Measurements from ENCODE around the gene ST8SIA3. TPM values are rescaled to one million over a fixed set of nuclear protein-coding genes. Genes with fewer than 3 reads are reported as not detected.
A peak's percentile ranks its signal among the peaks of the same experiment; 100 is the strongest.

The ST8SIA3 gene
- total RNA-seq, 1 donor from 2014 or later: not detected

DNA sequence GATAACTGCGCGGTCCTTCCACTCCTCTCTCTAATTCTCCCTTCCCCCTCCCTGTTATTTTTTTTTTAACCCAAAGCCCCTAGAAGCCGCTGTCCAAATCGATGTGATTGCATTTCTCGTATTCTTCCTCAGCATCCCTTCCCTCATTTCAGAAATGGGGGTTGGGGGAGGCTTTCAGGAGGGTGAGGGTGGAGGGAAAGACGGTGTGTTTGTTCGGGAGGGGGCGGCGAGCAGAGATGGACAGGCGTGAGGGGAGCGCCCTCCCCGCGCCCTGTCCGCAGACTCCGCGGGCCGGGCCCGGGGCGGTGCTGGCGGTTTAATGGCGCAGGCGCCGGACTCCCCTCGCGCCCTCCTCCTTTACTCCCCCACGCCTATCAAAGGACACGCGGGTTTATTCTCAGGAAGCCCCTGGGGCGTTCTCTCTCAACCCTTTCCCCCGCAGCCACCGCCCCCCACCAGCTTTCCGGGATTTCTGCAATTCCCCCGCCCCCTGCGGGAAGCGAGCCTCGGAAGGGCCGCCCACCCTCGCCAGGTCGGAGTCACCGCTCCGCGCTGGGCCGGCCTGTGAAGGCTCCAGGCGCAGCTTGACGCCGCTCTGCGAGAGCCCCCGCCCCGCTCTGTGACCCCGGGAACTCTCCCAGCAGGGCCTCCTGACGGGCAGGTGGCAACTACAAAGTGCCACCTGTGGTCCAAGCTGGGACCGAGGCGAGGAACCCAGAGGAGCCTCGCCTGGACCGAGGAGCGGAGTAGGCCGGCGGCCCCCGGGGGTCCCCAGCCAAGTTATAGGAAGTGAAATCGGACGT lies 981 bp downstream of the ST8SIA3 start:
- no peak overlapping the region for H3K4me3 ChIP-seq
- peak; percentile 9 for ATAC-seq
- H3K27me3 ChIP-seq: peaks cover 64% of the 10 kb centered on the region
- no peak for DNase-seq
- TF ChIP-seq, protein P1, sequence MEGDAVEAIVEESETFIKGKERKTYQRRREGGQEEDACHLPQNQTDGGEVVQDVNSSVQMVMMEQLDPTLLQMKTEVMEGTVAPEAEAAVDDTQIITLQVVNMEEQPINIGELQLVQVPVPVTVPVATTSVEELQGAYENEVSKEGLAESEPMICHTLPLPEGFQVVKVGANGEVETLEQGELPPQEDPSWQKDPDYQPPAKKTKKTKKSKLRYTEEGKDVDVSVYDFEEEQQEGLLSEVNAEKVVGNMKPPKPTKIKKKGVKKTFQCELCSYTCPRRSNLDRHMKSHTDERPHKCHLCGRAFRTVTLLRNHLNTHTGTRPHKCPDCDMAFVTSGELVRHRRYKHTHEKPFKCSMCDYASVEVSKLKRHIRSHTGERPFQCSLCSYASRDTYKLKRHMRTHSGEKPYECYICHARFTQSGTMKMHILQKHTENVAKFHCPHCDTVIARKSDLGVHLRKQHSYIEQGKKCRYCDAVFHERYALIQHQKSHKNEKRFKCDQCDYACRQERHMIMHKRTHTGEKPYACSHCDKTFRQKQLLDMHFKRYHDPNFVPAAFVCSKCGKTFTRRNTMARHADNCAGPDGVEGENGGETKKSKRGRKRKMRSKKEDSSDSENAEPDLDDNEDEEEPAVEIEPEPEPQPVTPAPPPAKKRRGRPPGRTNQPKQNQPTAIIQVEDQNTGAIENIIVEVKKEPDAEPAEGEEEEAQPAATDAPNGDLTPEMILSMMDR (IDR thresholded peaks at IDR 0.05): no peak
- intact Hi-C loops (cut with DNase I): no loop called here
- no peaks in the 10 kb centered on the region for H3K4me1 ChIP-seq
- no peak overlapping the region for H3K27ac ChIP-seq
- no peaks in the 10 kb centered on the region for H3K9me3 ChIP-seq
- H3K36me3 ChIP-seq: no peaks in the 10 kb centered on the region

GRCh38 chr18:57353940-57354461 lies 1.6 kb downstream of the ST8SIA3 start:
- DNase-seq: no peak
- TF ChIP-seq, protein P1 (IDR thresholded peaks at IDR 0.05): no peak
- peak; percentile 66 for ATAC-seq
- Histone ChIP-seq H3K36me3 (no peaks in the 10 kb centered on the region), H3K9me3 (no peaks in the 10 kb centered on the region), H3K4me1 (no peaks in the 10 kb centered on the region), H3K27me3 (peaks cover 65% of the 10 kb centered on the region), H3K27ac (no peak overlapping the region), H3K4me3 (no peak overlapping the region)
- intact Hi-C loops (cut with DNase I): no loop called here

GRCh38 chr18:57359433-57359832 lies 7.1 kb downstream of the ST8SIA3 start:
- no peak for DNase-seq

DNA sequence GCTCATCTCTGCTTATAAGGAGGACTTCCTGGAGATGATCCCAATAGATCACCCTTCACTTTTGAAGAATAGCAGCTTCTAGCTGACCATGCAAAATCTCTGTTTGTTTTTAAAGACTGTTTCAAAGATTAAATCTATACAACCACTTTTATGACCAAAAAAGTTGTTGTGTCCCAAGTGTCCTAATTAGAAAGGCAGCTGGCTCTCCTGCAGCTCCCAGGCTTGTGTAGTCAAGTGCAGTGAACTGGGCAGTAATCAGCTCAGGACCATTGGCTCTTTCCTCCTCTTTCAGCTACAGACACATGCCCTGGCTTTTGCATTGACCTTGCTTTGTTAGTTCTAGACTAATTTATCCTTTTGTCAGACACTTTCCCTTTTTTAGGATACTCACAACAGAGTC lies 10.4 kb downstream of the ST8SIA3 start:
- H3K27me3 ChIP-seq: peaks cover 7% of the 10 kb centered on the region
- intact Hi-C loops (cut with DNase I): no loop called here

More at GRCh38 chr18:57359433-57359832, 7.1 kb downstream of the ST8SIA3 start:
- Histone ChIP-seq H3K36me3 (no peaks in the 10 kb centered on the region), H3K27ac (no peak overlapping the region), H3K9me3 (no peaks in the 10 kb centered on the region), H3K4me3 (no peak overlapping the region), H3K27me3 (peaks cover 23% of the 10 kb centered on the region), H3K4me1 (no peaks in the 10 kb centered on the region)
- intact Hi-C loops (cut with DNase I): no loop called here
- TF ChIP-seq, protein P1 (IDR thresholded peaks at IDR 0.05): no peak
- ATAC-seq: no peak

GRCh38 chr18:57364460-57364859 lies 12.1 kb downstream of the ST8SIA3 start:
- Histone ChIP-seq H3K4me3 (no peak overlapping the region), H3K36me3 (no peaks in the 10 kb centered on the region), H3K27ac (no peak overlapping the region), H3K27me3 (no peaks in the 10 kb centered on the region), H3K4me1 (no peaks in the 10 kb centered on the region), H3K9me3 (no peaks in the 10 kb centered on the region)
- no peak for ATAC-seq
- no peak for DNase-seq
- TF ChIP-seq, protein P1 (IDR thresholded peaks at IDR 0.05): no peak
- intact Hi-C loops (cut with DNase I): no loop called here

More for the DNA sequence above, 10.4 kb downstream of the ST8SIA3 start:
- H3K27ac ChIP-seq: no peak overlapping the region
- TF ChIP-seq, protein P1 (IDR thresholded peaks at IDR 0.05): no peak
- DNase-seq (no peak), ATAC-seq (no peak)
- H3K4me1 ChIP-seq: no peaks in the 10 kb centered on the region
- no peaks in the 10 kb centered on the region for H3K9me3 ChIP-seq
- H3K36me3 ChIP-seq: no peaks in the 10 kb centered on the region
- no peak overlapping the region for H3K4me3 ChIP-seq
